CD14-positive monocyte (primary cell): ENCODE results near the gene OGFOD2. TPM values are rescaled to one million over a fixed set of nuclear protein-coding genes. Genes with fewer than 3 reads are reported as not detected.

ENCODE experiments used
- DNase-seq, 3 donors: peaks; one replicate each; pipeline ENCODE4 v3.0.0-alpha.2; 2011 to 2022
- H2AFZ ChIP-seq: 2 replicates; pipeline ENCODE4 v1.6.0; 2012; ENCODE audit warnings: mild to moderate bottlenecking, low read depth, low read length, inconsistent platforms; ENCODE audit not compliant: insufficient read depth, poor library complexity, severe bottlenecking
- H3K27ac ChIP-seq, 2 donors: 1 replicate in 1 of 2; 2 replicates in 1 of 2; pipeline ENCODE4 v1.5.1; 2012 to 2013; ENCODE audit warnings: low read length in 2 of 2, control low read depth in 1 of 2, inconsistent platforms in 1 of 2, low read depth in 1 of 2, mild to moderate bottlenecking in 1 of 2
- H3K27me3 ChIP-seq, 2 donors: one replicate each; pipeline versions ENCODE4 v1.6.0 to v1.6.1; 2011 to 2013; ENCODE audit warnings: low read length in 2 of 2; ENCODE audit not compliant: control insufficient read depth in 2 of 2, insufficient read depth in 2 of 2
- H3K36me3 ChIP-seq, 2 donors: replicated peaks in 1 of 2; 1 replicate in 1 of 2; 2 replicates in 1 of 2; pipeline versions ENCODE4 v1.5.1 to v1.6.1; 2012 to 2013; ENCODE audit warnings: low read length in 2 of 2, control low read depth in 1 of 2, inconsistent platforms in 1 of 2, mild to moderate bottlenecking in 1 of 2; ENCODE audit not compliant: insufficient read depth in 2 of 2, control insufficient read depth in 1 of 2
- H3K4me1 ChIP-seq, 2 donors: 1 replicate in 1 of 2; 2 replicates in 1 of 2; pipeline versions ENCODE4 v1.5.1 to v1.6.1; 2012 to 2013; ENCODE audit warnings: low read length in 2 of 2, control low read depth in 1 of 2, inconsistent platforms in 1 of 2, mild to moderate bottlenecking in 1 of 2, moderate library complexity in 1 of 2; ENCODE audit not compliant: insufficient read depth in 2 of 2, control insufficient read depth in 1 of 2
- H3K4me2 ChIP-seq: replicated peaks from 2 replicates; pipeline ENCODE3; 2012; ENCODE audit warnings: low read length, moderate library complexity, mild to moderate bottlenecking; ENCODE audit not compliant: poor library complexity, severe bottlenecking; ENCODE audit errors: extremely low read depth
- H3K4me3 ChIP-seq, 3 experiments: fragments of 200-600 bp in 1 of 3; sonication (generic) in 1 of 3; replicated peaks in 1 of 3; 1 replicate in 2 of 3; 2 replicates in 1 of 3; pipeline ENCODE4 v1.5.1; 2011 to 2013; ENCODE audit warnings: low read length in 3 of 3, mild to moderate bottlenecking in 3 of 3, control low read depth in 2 of 3, low read depth in 2 of 3, inconsistent platforms in 1 of 3, moderate library complexity in 1 of 3
- H3K79me2 ChIP-seq: 2 replicates; pipeline ENCODE4 v1.6.0; 2012; ENCODE audit warnings: mild to moderate bottlenecking, control low read depth, inconsistent platforms, low read length, moderate library complexity; ENCODE audit not compliant: insufficient read depth
- H3K9ac ChIP-seq: 2 replicates; pipeline ENCODE4 v1.6.0; 2017; ENCODE audit warnings: low read length, mild to moderate bottlenecking; ENCODE audit not compliant: insufficient read depth, poor library complexity, severe bottlenecking
- H3K9me3 ChIP-seq, 2 donors: replicated peaks in 1 of 2; 1 replicate in 1 of 2; 2 replicates in 1 of 2; pipeline versions ENCODE4 v1.5.1 to v1.6.1; 2012 to 2013; ENCODE audit warnings: low read length in 2 of 2, control low read depth in 1 of 2; ENCODE audit not compliant: control insufficient read depth in 1 of 2, insufficient read depth in 1 of 2
- H4K20me1 ChIP-seq: 2 replicates; pipeline ENCODE4 v1.6.0; 2012; ENCODE audit warnings: mild to moderate bottlenecking, low read length, control low read depth, moderate library complexity; ENCODE audit not compliant: insufficient read depth
- H3K27ac Mint-ChIP-seq, 7 donors: one replicate each; pipeline ENCODE4 v1.8.0; 2020; ENCODE audit warnings: mild to moderate bottlenecking in 7 of 7, mixed read lengths in 7 of 7, moderate library complexity in 6 of 7, inconsistent platforms in 2 of 7
- H3K27me3 Mint-ChIP-seq, 3 donors: one replicate each; pipeline ENCODE4 v1.8.0; 2021 to 2022; ENCODE audit warnings: low read depth in 3 of 3, mild to moderate bottlenecking in 3 of 3, mixed read lengths in 3 of 3, moderate library complexity in 3 of 3, inconsistent platforms in 1 of 3
- H3K36me3 Mint-ChIP-seq, 2 donors: one replicate each; pipeline ENCODE4 v1.8.0; 2020; ENCODE audit warnings: mixed read lengths in 2 of 2, inconsistent platforms in 1 of 2, mild to moderate bottlenecking in 1 of 2
- H3K4me1 Mint-ChIP-seq: one replicate; pipeline ENCODE4 v1.8.0; 2020; ENCODE audit warnings: mild to moderate bottlenecking, mixed read lengths
- H3K4me3 Mint-ChIP-seq, 2 donors: one replicate each; pipeline ENCODE4 v1.8.0; 2020; ENCODE audit warnings: mild to moderate bottlenecking in 2 of 2, mixed read lengths in 2 of 2, moderate library complexity in 1 of 2
- H3K9me3 Mint-ChIP-seq, 7 donors: one replicate each; pipeline ENCODE4 v1.8.0; 2020 to 2022; ENCODE audit warnings: mixed read lengths in 7 of 7, mild to moderate bottlenecking in 6 of 7, moderate library complexity in 6 of 7, inconsistent platforms in 2 of 7
- WGBS: methylation state at CpG from one replicate; pipeline ENCODE4 v1.1.5; 2013; ENCODE audit warnings: missing lambda C conversion rate; ENCODE audit not compliant: insufficient coverage; 5-methylcytosine and 5-hydroxymethylcytosine counted together
- intact Hi-C, 2 donors: fragments of 100-400 bp; cut with micrococcal nuclease; formaldehyde crosslinking; loops; one replicate each; pipeline versions ENCODE4 v1.15.0 to v1.15.1; 2023
- polyA plus RNA-seq, 3 donors: library from polyadenylated mRNA; depleted of rRNA in 1 of 3; unstranded in 2 of 3; stranded (reverse) in 1 of 3; fragments of 300-500 nt in 2 of 3; fragments of >200 nt in 1 of 3; fragmentation: Illumina TruSeq in 2 of 3; gene quantifications; 1 replicate in 2 of 3; 2 replicates in 1 of 3; pipeline ENCODE4 v1.2.3, GENCODE V29; 2012 to 2021
- TF ChIP-seq, protein P1 (sequence below): fragments of 200-600 bp; IDR thresholded peaks from one replicate; pipeline ENCODE4 v1.8.0; 2022; ENCODE audit warnings: antibody characterized with exemption, mild to moderate bottlenecking

The OGFOD2 gene
- polyA plus RNA-seq, 3 donors, result 13.0 to 30.3 (median 13.6) TPM

DNA sequence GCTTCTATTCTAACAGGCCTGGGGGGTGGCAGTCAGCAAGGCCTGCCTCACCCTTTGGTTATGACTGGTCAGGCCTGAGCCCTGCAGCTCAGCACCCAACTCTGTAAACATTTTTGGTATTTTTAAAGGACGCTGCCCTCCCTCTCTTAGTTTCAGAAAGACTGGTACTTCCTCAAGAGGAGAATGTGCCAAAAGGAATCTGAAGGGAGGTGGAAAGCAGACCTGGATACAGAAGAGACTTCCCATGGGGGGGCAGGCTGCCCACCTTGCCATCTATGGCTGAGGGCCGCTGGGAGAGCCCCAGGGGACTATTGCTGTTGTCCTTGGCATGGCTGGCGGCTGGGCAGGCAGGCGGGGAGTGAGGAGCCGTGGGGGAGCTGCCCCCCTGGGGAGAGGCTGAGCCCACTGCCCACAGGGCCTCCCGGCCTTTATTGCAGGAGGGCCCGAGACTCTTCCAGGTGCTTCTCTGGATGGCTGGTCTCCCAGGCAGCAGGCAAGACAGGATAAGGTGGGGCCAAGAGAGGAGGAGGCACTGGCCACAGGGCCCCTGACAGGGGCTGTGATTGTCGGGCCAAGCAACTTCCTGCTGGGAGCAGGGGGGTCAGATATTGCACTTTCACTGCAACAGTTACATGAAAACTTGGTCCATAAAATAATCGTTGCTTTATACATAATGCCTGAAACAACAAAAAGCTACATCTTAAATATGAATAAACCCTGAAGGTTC lies 8.9 kb downstream of the OGFOD2 start:
- Histone ChIP-seq H3K9me3 (no peaks in the 10 kb centered on the region), H3K4me1 (peaks cover 57 to 61% of the 10 kb centered on the region in 2 donors), H3K9ac (peak overlapping the region; percentile 63), H3K79me2 (peaks cover 38% of the 10 kb centered on the region), H3K4me2 (peak overlapping the region; percentile 75), H2AFZ (no peak overlapping the region), H3K27ac (peak overlapping the region; percentile 41 to 83), H3K27me3 (no peaks in the 10 kb centered on the region), H3K4me3 (peak overlapping the region in 2 of 3 experiments; percentile 23 to 69), H4K20me1 (peaks cover 31% of the 10 kb centered on the region), H3K36me3 (peaks cover 10 to 14% of the 10 kb centered on the region in 2 donors)
- no peak for DNase-seq
- 12% methylated on average over 7 of the region's 9 CpGs for whole genome bisulfite sequencing
- H3K27me3 Mint-ChIP-seq, result peaks cover 0 to 2% (median 0%) of the 10 kb centered on the region in 3 donors
- TF ChIP-seq, protein P1, sequence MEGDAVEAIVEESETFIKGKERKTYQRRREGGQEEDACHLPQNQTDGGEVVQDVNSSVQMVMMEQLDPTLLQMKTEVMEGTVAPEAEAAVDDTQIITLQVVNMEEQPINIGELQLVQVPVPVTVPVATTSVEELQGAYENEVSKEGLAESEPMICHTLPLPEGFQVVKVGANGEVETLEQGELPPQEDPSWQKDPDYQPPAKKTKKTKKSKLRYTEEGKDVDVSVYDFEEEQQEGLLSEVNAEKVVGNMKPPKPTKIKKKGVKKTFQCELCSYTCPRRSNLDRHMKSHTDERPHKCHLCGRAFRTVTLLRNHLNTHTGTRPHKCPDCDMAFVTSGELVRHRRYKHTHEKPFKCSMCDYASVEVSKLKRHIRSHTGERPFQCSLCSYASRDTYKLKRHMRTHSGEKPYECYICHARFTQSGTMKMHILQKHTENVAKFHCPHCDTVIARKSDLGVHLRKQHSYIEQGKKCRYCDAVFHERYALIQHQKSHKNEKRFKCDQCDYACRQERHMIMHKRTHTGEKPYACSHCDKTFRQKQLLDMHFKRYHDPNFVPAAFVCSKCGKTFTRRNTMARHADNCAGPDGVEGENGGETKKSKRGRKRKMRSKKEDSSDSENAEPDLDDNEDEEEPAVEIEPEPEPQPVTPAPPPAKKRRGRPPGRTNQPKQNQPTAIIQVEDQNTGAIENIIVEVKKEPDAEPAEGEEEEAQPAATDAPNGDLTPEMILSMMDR, result no peak
- H3K4me1 Mint-ChIP-seq, result peaks cover 55% of the 10 kb centered on the region
- H3K9me3 Mint-ChIP-seq, result no peaks in the 10 kb centered on the region
- peak overlapping the region in 5 of 7 donors; percentile 63 to 87 (median 82) for H3K27ac Mint-ChIP-seq
- H3K4me3 Mint-ChIP-seq, result peak overlapping the region; percentile 75 to 88
- intact Hi-C loops, result no loop called here
- H3K36me3 Mint-ChIP-seq, result peaks cover 8 to 19% of the 10 kb centered on the region in 2 donors

DNA sequence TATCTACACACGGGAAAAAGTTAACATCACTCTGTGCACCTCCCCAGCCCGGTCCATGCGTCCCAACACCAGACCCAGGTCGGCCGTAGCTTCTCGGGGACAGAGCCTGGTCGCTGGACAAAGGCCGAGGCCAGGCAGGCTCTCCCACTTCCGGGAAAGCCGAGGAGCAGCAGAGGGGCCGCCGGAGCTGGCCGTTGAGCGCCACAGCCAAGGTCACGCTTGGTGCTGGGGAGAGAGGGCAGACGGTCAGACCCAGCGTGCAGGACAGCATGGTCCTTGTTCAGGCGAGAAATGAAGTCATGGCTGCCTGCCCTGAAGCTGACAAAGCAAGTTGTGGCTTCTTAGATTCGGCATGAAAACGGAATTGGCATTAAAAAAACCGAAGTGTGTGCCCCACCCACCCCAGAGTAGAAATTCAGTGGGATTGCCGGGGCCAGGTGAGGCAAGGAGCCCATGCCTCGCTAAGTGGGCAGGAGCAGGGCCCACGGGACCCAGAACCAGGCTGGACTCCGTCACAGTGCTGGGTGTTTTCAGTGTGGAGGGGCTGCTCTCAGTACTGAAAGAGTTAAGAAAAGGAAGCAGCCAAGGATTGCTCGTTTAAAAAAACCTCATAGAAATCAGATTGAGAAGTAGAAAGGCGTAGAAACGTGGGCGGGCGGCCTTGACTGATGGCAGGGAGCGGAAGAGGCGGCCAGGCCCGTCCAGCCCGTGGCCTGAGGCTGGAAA lies 9.7 kb downstream of the OGFOD2 start:
- Histone ChIP-seq H3K79me2 (peaks cover 30% of the 10 kb centered on the region), H3K4me2 (peak overlapping the region; percentile 75), H3K9ac (peak overlapping the region; percentile 63), H3K4me3 (peak overlapping the region; percentile 4 to 69 (median 23)), H3K9me3 (no peaks in the 10 kb centered on the region), H4K20me1 (peaks cover 31% of the 10 kb centered on the region), H3K4me1 (peaks cover 49 to 53% of the 10 kb centered on the region in 2 donors), H3K27me3 (no peaks in the 10 kb centered on the region), H3K36me3 (peaks cover 10 to 14% of the 10 kb centered on the region in 2 donors), H3K27ac (peak overlapping the region; percentile 58 to 83), H2AFZ (peak overlapping the region; percentile 74)
- DNase-seq, result peak in 1 of 3 donors; percentile 11
- peaks cover 49% of the 10 kb centered on the region for H3K4me1 Mint-ChIP-seq
- TF ChIP-seq, protein P1, result no peak
- H3K36me3 Mint-ChIP-seq, result peaks cover 8 to 19% of the 10 kb centered on the region in 2 donors
- peak overlapping the region; percentile 75 to 88 for H3K4me3 Mint-ChIP-seq
- 10% methylated on average over 33 of the region's 34 CpGs for WGBS
- peaks cover 0 to 2% (median 0%) of the 10 kb centered on the region in 3 donors for H3K27me3 Mint-ChIP-seq
- intact Hi-C loops, result no loop called here
- H3K27ac Mint-ChIP-seq, result peak overlapping the region; percentile 63 to 87 (median 77)
- no peaks in the 10 kb centered on the region for H3K9me3 Mint-ChIP-seq
